NK-92 (cell line): ENCODE results near the gene MPPED1.

ENCODE experiments used
- DNase-seq: peaks from one replicate; lab custom pipeline; 2025; ENCODE audit not compliant: unreplicated experiment; lab: John Stamatoyannopoulos, UW

The MPPED1 gene

GRCh38 chr22:43428521-43428920 lies 16.7 kb downstream of the MPPED1 start:
- no peak for DNase-seq

GRCh38 chr22:43429426-43429825 lies 17.6 kb downstream of the MPPED1 start:
- DNase-seq: no peak

- no peak for DNase-seq
These were observed 20.2 kb downstream of the MPPED1 start for GRCh38 chr22:43431808-43432554.

- no peak for DNase-seq
These were observed 21.1 kb downstream of the MPPED1 start for GRCh38 chr22:43432883-43433415.

- no peak for DNase-seq
These were observed 21.8 kb downstream of the MPPED1 start for GRCh38 chr22:43433451-43434274.

GRCh38 chr22:43434275-43434927 lies 22.6 kb downstream of the MPPED1 start:
- DNase-seq: no peak

GRCh38 chr22:43434928-43435311 lies 23.1 kb downstream of the MPPED1 start:
- no peak for DNase-seq

- DNase-seq: no peak
These were observed 24.3 kb downstream of the MPPED1 start for GRCh38 chr22:43435851-43436811.

- no peak for DNase-seq
These were observed 25.1 kb downstream of the MPPED1 start for GRCh38 chr22:43436868-43437267.

GRCh38 chr22:43437871-43438475 lies 26.2 kb downstream of the MPPED1 start:
- no peak for DNase-seq

- no peak for DNase-seq
These were observed 27.0 kb downstream of the MPPED1 start for GRCh38 chr22:43438666-43439347.

- DNase-seq: no peak
These were observed 27.7 kb downstream of the MPPED1 start for GRCh38 chr22:43439368-43440103.

- DNase-seq: no peak
These were observed 28.2 kb downstream of the MPPED1 start for GRCh38 chr22:43440104-43440387.

- no peak for DNase-seq
These were observed 28.7 kb downstream of the MPPED1 start for GRCh38 chr22:43440556-43440955.

GRCh38 chr22:43441216-43441615 lies 29.4 kb downstream of the MPPED1 start:
- no peak for DNase-seq

- no peak for DNase-seq
These were observed 29.9 kb downstream of the MPPED1 start for GRCh38 chr22:43441751-43442150.

GRCh38 chr22:43442386-43443151 lies 30.8 kb downstream of the MPPED1 start:
- no peak for DNase-seq

- DNase-seq: no peak
These were observed 31.3 kb downstream of the MPPED1 start for GRCh38 chr22:43443152-43443471.
